Measurements from ENCODE around the gene SULT1C2. TPM values are rescaled to one million over a fixed set of nuclear protein-coding genes. Genes with fewer than 3 reads are reported as not detected.

The SULT1C2 gene
- total RNA-seq, 1 donor from 2014 or later = not detected

- no peak for DNase-seq (ENCODE audit: low spot score)
- peaks cover 5% of the 10 kb centered on the region for H3K4me1 Mint-ChIP-seq (ENCODE audit: low read depth)
- H3K9me3 Mint-ChIP-seq = no peaks in the 10 kb centered on the region
- no peak overlapping the region for H3K4me3 Mint-ChIP-seq
- H3K27me3 Mint-ChIP-seq (ENCODE audit: insufficient read depth) = no peaks in the 10 kb centered on the region
- intact Hi-C loops (cut with micrococcal nuclease) = no loop called here
- no peaks in the 10 kb centered on the region for H3K36me3 Mint-ChIP-seq (ENCODE audit: low read depth)
- no peak overlapping the region for H3K27ac Mint-ChIP-seq
These were observed 17.2 kb downstream of the SULT1C2 start for GRCh38 chr2:108305901-108306300.

- intact Hi-C loops (cut with micrococcal nuclease) = no loop called here
- no peak for DNase-seq (ENCODE audit: low spot score)
- Mint-ChIP-seq H3K4me1 (ENCODE audit: low read depth) (peaks cover 5% of the 10 kb centered on the region), H3K27ac (no peak overlapping the region), H3K36me3 (ENCODE audit: low read depth) (no peaks in the 10 kb centered on the region), H3K9me3 (no peaks in the 10 kb centered on the region), H3K4me3 (no peak overlapping the region), H3K27me3 (ENCODE audit: insufficient read depth) (peaks cover under 1% of the 10 kb centered on the region)
These were observed 21.2 kb downstream of the SULT1C2 start for GRCh38 chr2:108309903-108310302.

GRCh38 chr2:108314586-108315296 is 26.0 kb downstream of the SULT1C2 start:
- no peak overlapping the region for H3K27ac Mint-ChIP-seq
- no peak for DNase-seq (ENCODE audit: low spot score)
- no peaks in the 10 kb centered on the region for H3K4me1 Mint-ChIP-seq (ENCODE audit: low read depth)
- no peaks in the 10 kb centered on the region for H3K36me3 Mint-ChIP-seq (ENCODE audit: low read depth)
- intact Hi-C loops (cut with micrococcal nuclease) = no loop called here
- peaks cover 2% of the 10 kb centered on the region for H3K27me3 Mint-ChIP-seq (ENCODE audit: insufficient read depth)
- H3K4me3 Mint-ChIP-seq = no peak overlapping the region
- no peaks in the 10 kb centered on the region for H3K9me3 Mint-ChIP-seq

- H3K36me3 Mint-ChIP-seq (ENCODE audit: low read depth) = no peaks in the 10 kb centered on the region
- H3K4me3 Mint-ChIP-seq = no peak overlapping the region
- H3K27me3 Mint-ChIP-seq (ENCODE audit: insufficient read depth) = peaks cover 2% of the 10 kb centered on the region
- DNase-seq (ENCODE audit: low spot score) = no peak
- no peak overlapping the region for H3K27ac Mint-ChIP-seq
- no peaks in the 10 kb centered on the region for H3K9me3 Mint-ChIP-seq
- H3K4me1 Mint-ChIP-seq (ENCODE audit: low read depth) = no peaks in the 10 kb centered on the region
- intact Hi-C loops (cut with micrococcal nuclease) = no loop called here
These were observed 26.8 kb downstream of the SULT1C2 start for GRCh38 chr2:108315444-108315934.

GRCh38 chr2:108316033-108316432 is 27.3 kb downstream of the SULT1C2 start:
- Mint-ChIP-seq H3K4me1 (ENCODE audit: low read depth) (no peaks in the 10 kb centered on the region), H3K9me3 (no peaks in the 10 kb centered on the region), H3K4me3 (no peak overlapping the region), H3K27ac (no peak overlapping the region), H3K36me3 (ENCODE audit: low read depth) (no peaks in the 10 kb centered on the region), H3K27me3 (ENCODE audit: insufficient read depth) (peaks cover 2% of the 10 kb centered on the region)
- intact Hi-C loops (cut with micrococcal nuclease) = no loop called here
- DNase-seq (ENCODE audit: low spot score) = no peak

GRCh38 chr2:108316461-108317258 is 28.0 kb downstream of the SULT1C2 start:
- no peaks in the 10 kb centered on the region for H3K36me3 Mint-ChIP-seq (ENCODE audit: low read depth)
- H3K4me1 Mint-ChIP-seq (ENCODE audit: low read depth) = no peaks in the 10 kb centered on the region
- DNase-seq (ENCODE audit: low spot score) = no peak
- H3K9me3 Mint-ChIP-seq = no peaks in the 10 kb centered on the region
- no peak overlapping the region for H3K4me3 Mint-ChIP-seq
- intact Hi-C loops (cut with micrococcal nuclease) = no loop called here
- no peak overlapping the region for H3K27ac Mint-ChIP-seq
- peaks cover 2% of the 10 kb centered on the region for H3K27me3 Mint-ChIP-seq (ENCODE audit: insufficient read depth)

GRCh38 chr2:108320326-108320922 is 31.7 kb downstream of the SULT1C2 start:
- no peak overlapping the region for H3K4me3 Mint-ChIP-seq
- no peaks in the 10 kb centered on the region for H3K36me3 Mint-ChIP-seq (ENCODE audit: low read depth)
- no peak overlapping the region for H3K27ac Mint-ChIP-seq
- peaks cover 7% of the 10 kb centered on the region for H3K27me3 Mint-ChIP-seq (ENCODE audit: insufficient read depth)
- no peaks in the 10 kb centered on the region for H3K9me3 Mint-ChIP-seq
- intact Hi-C loops (cut with micrococcal nuclease) = no loop called here
- H3K4me1 Mint-ChIP-seq (ENCODE audit: low read depth) = no peaks in the 10 kb centered on the region
- no peak for DNase-seq (ENCODE audit: low spot score)

- peaks cover 7% of the 10 kb centered on the region for H3K27me3 Mint-ChIP-seq (ENCODE audit: insufficient read depth)
These were observed 34.9 kb downstream of the SULT1C2 start for GRCh38 chr2:108323619-108324018.

GRCh38 chr2:108324531-108325255 is 36.0 kb downstream of the SULT1C2 start:
- Mint-ChIP-seq H3K9me3 (no peaks in the 10 kb centered on the region), H3K4me3 (no peak overlapping the region), H3K36me3 (ENCODE audit: low read depth) (no peaks in the 10 kb centered on the region), H3K27me3 (ENCODE audit: insufficient read depth) (peaks cover 7% of the 10 kb centered on the region), H3K4me1 (ENCODE audit: low read depth) (no peaks in the 10 kb centered on the region), H3K27ac (no peak overlapping the region)
- no peak for DNase-seq (ENCODE audit: low spot score)
- intact Hi-C loops (cut with micrococcal nuclease) = no loop called here

More at GRCh38 chr2:108323619-108324018, 34.9 kb downstream of the SULT1C2 start:
- Mint-ChIP-seq H3K9me3 (no peaks in the 10 kb centered on the region), H3K4me1 (ENCODE audit: low read depth) (no peaks in the 10 kb centered on the region), H3K27ac (no peak overlapping the region), H3K36me3 (ENCODE audit: low read depth) (no peaks in the 10 kb centered on the region), H3K4me3 (no peak overlapping the region)
- no peak for DNase-seq (ENCODE audit: low spot score)
- intact Hi-C loops (cut with micrococcal nuclease) = no loop called here

- Mint-ChIP-seq H3K27me3 (ENCODE audit: insufficient read depth) (peaks cover 7% of the 10 kb centered on the region), H3K27ac (no peak overlapping the region), H3K4me3 (no peak overlapping the region), H3K36me3 (ENCODE audit: low read depth) (no peaks in the 10 kb centered on the region), H3K4me1 (ENCODE audit: low read depth) (no peaks in the 10 kb centered on the region), H3K9me3 (no peaks in the 10 kb centered on the region)
- intact Hi-C loops (cut with micrococcal nuclease) = no loop called here
- no peak for DNase-seq (ENCODE audit: low spot score)
These were observed 37.1 kb downstream of the SULT1C2 start for GRCh38 chr2:108325756-108326155.

- H3K36me3 Mint-ChIP-seq (ENCODE audit: low read depth) = no peaks in the 10 kb centered on the region
- no peak for DNase-seq (ENCODE audit: low spot score)
- no peaks in the 10 kb centered on the region for H3K4me1 Mint-ChIP-seq (ENCODE audit: low read depth)
- H3K9me3 Mint-ChIP-seq = no peaks in the 10 kb centered on the region
- intact Hi-C loops (cut with micrococcal nuclease) = no loop called here
- no peak overlapping the region for H3K4me3 Mint-ChIP-seq
- no peak overlapping the region for H3K27ac Mint-ChIP-seq
- H3K27me3 Mint-ChIP-seq (ENCODE audit: insufficient read depth) = peaks cover 4% of the 10 kb centered on the region
These were observed 41.1 kb downstream of the SULT1C2 start for GRCh38 chr2:108329771-108330170.

- no peak overlapping the region for H3K27ac Mint-ChIP-seq
- H3K27me3 Mint-ChIP-seq (ENCODE audit: insufficient read depth) = peaks cover 4% of the 10 kb centered on the region
- intact Hi-C loops (cut with micrococcal nuclease) = no loop called here
- H3K9me3 Mint-ChIP-seq = no peaks in the 10 kb centered on the region
- no peak for DNase-seq (ENCODE audit: low spot score)
- H3K4me1 Mint-ChIP-seq (ENCODE audit: low read depth) = no peaks in the 10 kb centered on the region
- H3K36me3 Mint-ChIP-seq (ENCODE audit: low read depth) = no peaks in the 10 kb centered on the region
- no peak overlapping the region for H3K4me3 Mint-ChIP-seq
These were observed 42.3 kb downstream of the SULT1C2 start for GRCh38 chr2:108330979-108331378.

Measured in activated T-helper 1 cell treated with anti-CD3 and anti-CD28 coated beads, Interleukin-12 subunit alpha, Interleukin-12 subunit beta, Interleukin-2, Interleukin-4 antibody, amounts not matched to agents 30 ng/mL and 10 ng/mL and 1 ng/mL, durations not matched to agents 14 hours and 24 hours and 36 hours (primary cell).